Measurements from ENCODE around the gene TRABD2B.

DNA sequence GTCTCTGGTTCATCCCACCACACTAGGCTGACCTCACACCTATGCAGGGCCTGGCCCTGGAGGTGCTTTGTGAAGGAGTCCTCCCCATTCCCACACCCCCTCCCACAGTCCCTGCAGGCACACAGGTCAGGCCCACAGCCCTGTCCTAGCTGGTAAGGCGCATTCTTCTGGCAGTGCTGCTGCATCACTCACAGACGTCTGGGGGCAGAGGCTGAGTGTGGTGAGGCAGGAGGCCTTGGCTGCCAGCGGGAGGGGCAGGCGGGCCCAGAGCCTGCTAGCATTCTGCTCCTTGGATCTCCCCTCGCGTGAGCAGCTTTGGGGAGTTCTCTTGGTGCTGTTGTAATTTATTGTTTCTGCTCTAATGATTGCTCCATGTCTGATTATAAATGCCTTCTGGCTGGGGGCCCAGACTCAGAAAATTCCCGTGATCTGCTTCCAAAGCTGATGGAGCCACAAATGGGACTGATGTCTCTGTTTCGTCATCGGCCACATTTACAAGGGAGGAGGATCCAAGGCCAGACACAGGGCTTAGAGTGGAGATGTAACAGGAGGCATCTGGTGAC is 62.9 kb downstream of the TRABD2B start:
- TF ChIP-seq CHD2 (IDR thresholded peaks at IDR 0.05; ENCODE audit: low read depth, low read length) (no peak), POLR2A (IDR thresholded peaks at IDR 0.05; ENCODE audit: insufficient read depth in 1 of 2, low read depth in 2 of 2, low read length in 2 of 2) (no peak), KLF13 (CRISPR knock-in tag; IDR thresholded peaks at IDR 0.05) (no peak), EP300 (IDR thresholded peaks at IDR 0.05; ENCODE audit: low read depth in 2 of 2, low read length in 2 of 2) (no peak), EP300 (CRISPR knock-in tag; IDR thresholded peaks at IDR 0.05; ENCODE audit: borderline replicate concordance) (no peak)
